H1 (cell line): Measurements from ENCODE around the gene CDC73. TPM values are rescaled to one million over a fixed set of nuclear protein-coding genes. Genes with fewer than 3 reads are reported as not detected.

ENCODE experiments used
- BACH1 ChIP-seq: IDR thresholded peaks from 2 replicates; pipeline ENCODE4 v1.6.1; 2012; ENCODE audit warnings: low read length, improper control_type of control experiment
- BRCA1 ChIP-seq: IDR thresholded peaks from 2 replicates; pipeline ENCODE4 v1.6.1; 2012; ENCODE audit warnings: low read depth, low read length, improper control_type of control experiment
- CEBPB ChIP-seq: IDR thresholded peaks from 2 replicates; pipeline ENCODE4 v1.6.1; 2012; ENCODE audit warnings: low read depth, low read length
- CHD1 ChIP-seq: IDR thresholded peaks from 2 replicates; pipeline ENCODE4 v1.6.1; 2012; ENCODE audit warnings: low read depth, low read length, improper control_type of control experiment
- CHD7 ChIP-seq: fragments of 300-600 bp; sonication (generic); IDR thresholded peaks from 2 replicates; pipeline ENCODE4 v1.7.1; 2012; ENCODE audit warnings: low read length, moderate library complexity, mild to moderate bottlenecking, inconsistent platforms; ENCODE audit not compliant: insufficient replicate concordance
- E2F6 ChIP-seq: IDR thresholded peaks from 2 replicates; pipeline ENCODE4 v1.6.1; 2012; ENCODE audit warnings: inconsistent platforms
- NRF1 ChIP-seq: IDR thresholded peaks from 2 replicates; pipeline ENCODE4 v1.6.1; 2011; ENCODE audit warnings: mild to moderate bottlenecking, low read depth, low read length, improper control_type of control experiment
- POLR2A ChIP-seq, 2 experiments: IDR thresholded peaks; 1 replicate in 1 of 2; 2 replicates in 1 of 2; pipeline ENCODE4 v1.6.1; 2011; ENCODE audit warnings: low read depth in 2 of 2, low read length in 2 of 2, mild to moderate bottlenecking in 2 of 2; ENCODE audit errors: control extremely low read depth in 1 of 2
- SIRT6 ChIP-seq: IDR thresholded peaks from one replicate; pipeline ENCODE4 v1.7.1; 2012; ENCODE audit warnings: low read length, inconsistent platforms
- polyA plus RNA-seq, 7 experiments: library from polyadenylated mRNA; depleted of rRNA in 3 of 7; stranded (reverse) in 5 of 7; unstranded in 2 of 7; fragments of >200 nt in 5 of 7; fragments of 200-250 nt in 2 of 7; gene quantifications; 1 replicate in 5 of 7; 2 replicates in 1 of 7; 4 replicates in 1 of 7; pipeline versions ENCODE4 v1.2.1 to v1.2.3, GENCODE V29; 2011 to 2013; ENCODE audit warnings: missing spikeins in 2 of 7, mixed read lengths in 2 of 7
- total RNA-seq: library from RNA; stranded (reverse); fragmentation: NEBNext Ultra II Directional; extraction: Animal tissue kit (Norgen Biotek cat#: 25700); gene quantifications from 2 replicates; pipeline ENCODE4 v1.2.1, GENCODE V29; 2021

The CDC73 gene
- total and polyA plus RNA-seq, 2 of the 8 experiments (the other 6 are each of a cell fraction or from before 2014, with no cell fraction given), result 9.8 to 64.0 TPM

- TF ChIP-seq CHD7 (no peak), BRCA1 (no peak), SIRT6 (no peak), CHD1 (no peak), E2F6 (no peak), NRF1 (no peak), BACH1 (no peak), POLR2A (IDR thresholded peaks at IDR 0.05; ENCODE audit: control extremely low read depth in 1 of 2, low read depth in 2 of 2, low read length in 2 of 2) (no peak), CEBPB (no peak)
Observed at GRCh38 chr1:193185211-193185610, 63.4 kb downstream of the CDC73 start (continued).
